ENCODE measurements around the gene NDUFAB1.

- TF ChIP-seq ELF1 (IDR thresholded peaks at IDR 0.05) (no peak), EP300 (IDR thresholded peaks at IDR 0.05; ENCODE audit: borderline replicate concordance in 1 of 2, low read depth in 1 of 2, low read length in 1 of 2) (no peak)
- TF ChIP-seq, protein P1, sequence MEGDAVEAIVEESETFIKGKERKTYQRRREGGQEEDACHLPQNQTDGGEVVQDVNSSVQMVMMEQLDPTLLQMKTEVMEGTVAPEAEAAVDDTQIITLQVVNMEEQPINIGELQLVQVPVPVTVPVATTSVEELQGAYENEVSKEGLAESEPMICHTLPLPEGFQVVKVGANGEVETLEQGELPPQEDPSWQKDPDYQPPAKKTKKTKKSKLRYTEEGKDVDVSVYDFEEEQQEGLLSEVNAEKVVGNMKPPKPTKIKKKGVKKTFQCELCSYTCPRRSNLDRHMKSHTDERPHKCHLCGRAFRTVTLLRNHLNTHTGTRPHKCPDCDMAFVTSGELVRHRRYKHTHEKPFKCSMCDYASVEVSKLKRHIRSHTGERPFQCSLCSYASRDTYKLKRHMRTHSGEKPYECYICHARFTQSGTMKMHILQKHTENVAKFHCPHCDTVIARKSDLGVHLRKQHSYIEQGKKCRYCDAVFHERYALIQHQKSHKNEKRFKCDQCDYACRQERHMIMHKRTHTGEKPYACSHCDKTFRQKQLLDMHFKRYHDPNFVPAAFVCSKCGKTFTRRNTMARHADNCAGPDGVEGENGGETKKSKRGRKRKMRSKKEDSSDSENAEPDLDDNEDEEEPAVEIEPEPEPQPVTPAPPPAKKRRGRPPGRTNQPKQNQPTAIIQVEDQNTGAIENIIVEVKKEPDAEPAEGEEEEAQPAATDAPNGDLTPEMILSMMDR (IDR thresholded peaks at IDR 0.05), result no peak
These were observed 39.8 kb upstream of the NDUFAB1 start for GRCh38 chr16:23635958-23636357.
